ENCODE measurements around the gene FOXN3. TPM values are rescaled to one million over a fixed set of nuclear protein-coding genes. Genes with fewer than 3 reads are reported as not detected.

FOXN3 gene
- total RNA-seq, 4 donors from 2014 or later: 91.7 to 207 (median 125) TPM

DNA sequence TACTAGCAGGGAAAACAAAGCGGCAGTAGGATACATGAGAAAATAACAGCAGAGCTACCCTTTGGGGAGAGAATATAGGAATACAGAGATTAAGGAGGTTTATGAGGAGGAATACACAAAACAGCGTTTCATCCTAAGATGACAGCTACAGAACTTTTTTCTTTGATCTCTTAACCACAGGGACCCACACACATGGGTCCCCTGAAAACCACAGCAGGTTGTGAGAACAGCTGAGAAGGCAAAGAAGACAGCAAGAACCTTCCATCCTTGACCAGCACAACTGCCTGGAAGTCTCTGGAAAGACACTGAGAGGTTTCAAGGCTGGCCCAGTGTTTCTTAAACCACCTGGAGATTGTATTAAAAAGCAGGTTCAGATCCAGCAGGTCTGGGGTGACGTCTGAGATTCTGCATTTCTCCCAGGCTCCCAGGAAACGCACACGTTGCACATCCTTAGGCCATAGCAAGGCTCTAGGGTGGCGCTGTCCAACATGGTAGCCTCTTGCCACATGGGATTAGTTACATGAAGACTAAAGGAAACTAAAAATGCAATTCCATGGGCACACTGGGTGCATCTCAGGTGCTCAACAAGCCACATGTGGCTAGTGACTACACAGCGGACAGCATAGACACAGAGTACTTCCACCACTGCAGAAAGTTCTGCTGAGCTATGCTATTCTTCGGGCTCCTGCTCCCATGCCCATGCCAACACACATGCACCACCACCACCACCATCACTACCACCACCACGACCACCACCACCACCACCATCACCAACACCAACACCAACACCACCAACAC, 92.3 kb downstream of the FOXN3 start:
- no peak for ATAC-seq (ENCODE audit: low FRiP score)
- TF ChIP-seq, protein P1, sequence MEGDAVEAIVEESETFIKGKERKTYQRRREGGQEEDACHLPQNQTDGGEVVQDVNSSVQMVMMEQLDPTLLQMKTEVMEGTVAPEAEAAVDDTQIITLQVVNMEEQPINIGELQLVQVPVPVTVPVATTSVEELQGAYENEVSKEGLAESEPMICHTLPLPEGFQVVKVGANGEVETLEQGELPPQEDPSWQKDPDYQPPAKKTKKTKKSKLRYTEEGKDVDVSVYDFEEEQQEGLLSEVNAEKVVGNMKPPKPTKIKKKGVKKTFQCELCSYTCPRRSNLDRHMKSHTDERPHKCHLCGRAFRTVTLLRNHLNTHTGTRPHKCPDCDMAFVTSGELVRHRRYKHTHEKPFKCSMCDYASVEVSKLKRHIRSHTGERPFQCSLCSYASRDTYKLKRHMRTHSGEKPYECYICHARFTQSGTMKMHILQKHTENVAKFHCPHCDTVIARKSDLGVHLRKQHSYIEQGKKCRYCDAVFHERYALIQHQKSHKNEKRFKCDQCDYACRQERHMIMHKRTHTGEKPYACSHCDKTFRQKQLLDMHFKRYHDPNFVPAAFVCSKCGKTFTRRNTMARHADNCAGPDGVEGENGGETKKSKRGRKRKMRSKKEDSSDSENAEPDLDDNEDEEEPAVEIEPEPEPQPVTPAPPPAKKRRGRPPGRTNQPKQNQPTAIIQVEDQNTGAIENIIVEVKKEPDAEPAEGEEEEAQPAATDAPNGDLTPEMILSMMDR (IDR thresholded peaks at IDR 0.05): no peak
- DNase-seq (ENCODE audit: low spot score): no peak

DNA sequence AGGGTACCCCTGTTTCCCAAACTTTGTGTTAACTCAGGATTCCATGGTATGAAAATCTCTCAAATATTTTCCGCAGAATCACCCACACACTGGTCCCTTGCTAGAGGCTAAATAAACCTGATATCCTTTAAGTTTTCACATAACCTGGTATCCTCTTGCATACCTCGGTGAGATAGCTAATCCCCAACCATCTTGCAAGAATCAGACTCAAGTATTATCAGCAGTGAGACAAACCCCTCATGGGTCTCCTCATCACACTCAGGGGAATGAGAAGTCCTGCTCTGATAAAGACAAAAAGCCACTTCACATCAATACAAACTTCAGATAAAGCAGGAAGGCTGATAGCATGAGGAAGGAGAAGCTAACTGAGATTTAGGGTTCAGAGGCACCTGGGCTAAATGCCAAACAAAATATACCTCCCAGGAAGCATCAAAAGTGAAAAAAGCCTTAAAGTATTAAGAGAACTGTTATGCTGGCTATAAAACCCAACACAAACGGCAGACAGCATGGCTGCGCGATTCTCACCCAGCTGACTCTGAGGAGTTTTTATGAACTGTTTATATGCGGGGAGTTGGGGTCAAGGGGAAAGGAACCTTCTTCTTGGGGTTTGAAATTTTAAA, 96.5 kb downstream of the FOXN3 start:
- TF ChIP-seq, protein P1 (IDR thresholded peaks at IDR 0.05): no peak

GRCh38 chr14:89319687-89320086, 97.3 kb downstream of the FOXN3 start:
- TF ChIP-seq, protein P1 (IDR thresholded peaks at IDR 0.05): no peak
- ATAC-seq (ENCODE audit: low FRiP score): no peak
- DNase-seq (ENCODE audit: low spot score): no peak

More for the DNA sequence above, 96.5 kb downstream of the FOXN3 start:
- ATAC-seq (ENCODE audit: low FRiP score) (no peak), DNase-seq (ENCODE audit: low spot score) (no peak)

- ATAC-seq (ENCODE audit: low FRiP score) (no peak), DNase-seq (ENCODE audit: low spot score) (no peak)
- TF ChIP-seq, protein P1 (IDR thresholded peaks at IDR 0.05): no peak
Measured at GRCh38 chr14:89317051-89317691, 99.9 kb downstream of the FOXN3 start.

DNA sequence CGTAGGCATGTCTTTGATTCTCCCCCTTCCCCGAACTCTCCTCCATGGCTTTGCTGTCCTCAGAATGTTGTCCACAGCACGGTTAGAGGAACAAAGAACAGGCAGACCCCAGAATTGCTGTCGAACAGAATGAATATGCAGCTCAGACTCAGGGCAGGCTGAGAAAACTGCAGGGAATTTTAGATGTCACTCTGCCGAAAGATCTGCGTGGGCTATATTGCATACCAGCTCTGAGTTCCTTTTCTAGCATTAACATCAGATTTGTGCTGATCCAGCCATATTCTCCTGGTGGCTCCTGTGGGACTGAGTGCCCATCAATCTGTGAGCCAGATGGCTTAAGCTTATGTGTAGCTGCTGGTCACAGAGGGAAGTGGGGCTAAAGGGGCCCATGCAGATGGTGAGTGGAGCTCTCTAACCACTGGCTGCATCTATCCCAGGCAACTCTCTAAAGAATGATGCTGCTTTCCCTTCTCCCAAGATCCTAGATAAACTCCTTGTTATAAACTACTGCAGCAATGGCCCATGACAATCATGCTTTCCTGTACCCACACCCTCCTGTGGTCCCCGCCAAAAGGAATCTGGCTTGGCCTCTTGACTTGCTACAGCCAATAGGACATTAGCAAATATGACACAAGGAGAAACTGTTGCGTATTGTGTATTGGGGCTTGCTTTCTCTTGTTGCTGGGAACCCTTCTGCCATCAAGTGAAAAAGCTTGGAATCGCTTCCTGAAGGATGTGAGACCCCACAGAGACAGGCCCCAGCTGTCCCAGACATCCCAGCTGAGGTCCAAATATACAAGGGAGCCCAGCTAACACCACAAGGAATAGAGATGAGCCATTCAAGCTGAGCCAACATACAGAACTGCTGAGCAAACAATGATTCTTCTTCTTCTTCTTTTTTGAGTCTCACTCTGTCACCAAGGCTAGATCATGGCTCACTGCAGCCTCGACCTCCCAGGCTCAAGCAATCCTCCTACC, 101.3 kb downstream of the FOXN3 start:
- TF ChIP-seq, protein P1 (IDR thresholded peaks at IDR 0.05): no peak
- DNase-seq (ENCODE audit: low spot score) (no peak), ATAC-seq (ENCODE audit: low FRiP score) (no peak)

GRCh38 chr14:89314274-89314673, 102.8 kb downstream of the FOXN3 start:
- TF ChIP-seq, protein P1 (IDR thresholded peaks at IDR 0.05): no peak
- no peak for ATAC-seq (ENCODE audit: low FRiP score)
- DNase-seq (ENCODE audit: low spot score): no peak

Data from omental fat pad (tissue), 4 donors.